LNCaP clone FGC (cell line): Measurements from ENCODE around the gene CCN6.

Source experiments
- DNase-seq: peaks from one replicate; pipeline ENCODE4 v3.0.0-alpha.2; 2011; ENCODE audit warnings: low read depth
- H3K4me3 ChIP-seq: 2 replicates; pipeline ENCODE4 v1.5.1; 2011; ENCODE audit warnings: mild to moderate bottlenecking, low read depth, low read length, control low read depth
- CTCF ChIP-seq: IDR thresholded peaks from 2 replicates; pipeline ENCODE4 v1.5.1; 2012; ENCODE audit warnings: mild to moderate bottlenecking; ENCODE audit not compliant: control insufficient read depth, insufficient read depth; ENCODE audit errors: extremely low read depth

The CCN6 gene

GRCh38 chr6:112013051-112013450, 40.9 kb upstream of the CCN6 start:
- DNase-seq, result no peak
- no peak for TF ChIP-seq CTCF
- no peak overlapping the region for H3K4me3 ChIP-seq

- no peak overlapping the region for H3K4me3 ChIP-seq
- DNase-seq, result no peak
- TF ChIP-seq CTCF, result no peak
These were observed 39.4 kb upstream of the CCN6 start for GRCh38 chr6:112014483-112014882.

GRCh38 chr6:112015725-112016124, 38.2 kb upstream of the CCN6 start:
- no peak overlapping the region for H3K4me3 ChIP-seq
- no peak for TF ChIP-seq CTCF
- no peak for DNase-seq

- no peak for DNase-seq
- TF ChIP-seq CTCF, result no peak
- no peak overlapping the region for H3K4me3 ChIP-seq
These were observed 37.6 kb upstream of the CCN6 start for GRCh38 chr6:112016320-112016719.

GRCh38 chr6:112017169-112017568, 36.7 kb upstream of the CCN6 start:
- H3K4me3 ChIP-seq, result no peak overlapping the region
- no peak for DNase-seq
- TF ChIP-seq CTCF, result no peak

GRCh38 chr6:112017760-112018537, 36.0 kb upstream of the CCN6 start:
- no peak for DNase-seq
- TF ChIP-seq CTCF, result no peak
- H3K4me3 ChIP-seq, result no peak overlapping the region
